Endothelial cell of hepatic sinusoid (primary cell): ENCODE measurements around the gene RUNDC3A.
"Not testable (repeated sequence)": the region's sequence is repeated elsewhere in the genome, so short reads cannot be mapped to it uniquely, and the experiment has no call there.

ENCODE experiments used
- in situ Hi-C: cut with HindIII; loops from 2 replicates; pipeline ENCODE4 v1.10.0; 2017; ENCODE audit warnings: low sequenced_read_pairs

Gene RUNDC3A

DNA sequence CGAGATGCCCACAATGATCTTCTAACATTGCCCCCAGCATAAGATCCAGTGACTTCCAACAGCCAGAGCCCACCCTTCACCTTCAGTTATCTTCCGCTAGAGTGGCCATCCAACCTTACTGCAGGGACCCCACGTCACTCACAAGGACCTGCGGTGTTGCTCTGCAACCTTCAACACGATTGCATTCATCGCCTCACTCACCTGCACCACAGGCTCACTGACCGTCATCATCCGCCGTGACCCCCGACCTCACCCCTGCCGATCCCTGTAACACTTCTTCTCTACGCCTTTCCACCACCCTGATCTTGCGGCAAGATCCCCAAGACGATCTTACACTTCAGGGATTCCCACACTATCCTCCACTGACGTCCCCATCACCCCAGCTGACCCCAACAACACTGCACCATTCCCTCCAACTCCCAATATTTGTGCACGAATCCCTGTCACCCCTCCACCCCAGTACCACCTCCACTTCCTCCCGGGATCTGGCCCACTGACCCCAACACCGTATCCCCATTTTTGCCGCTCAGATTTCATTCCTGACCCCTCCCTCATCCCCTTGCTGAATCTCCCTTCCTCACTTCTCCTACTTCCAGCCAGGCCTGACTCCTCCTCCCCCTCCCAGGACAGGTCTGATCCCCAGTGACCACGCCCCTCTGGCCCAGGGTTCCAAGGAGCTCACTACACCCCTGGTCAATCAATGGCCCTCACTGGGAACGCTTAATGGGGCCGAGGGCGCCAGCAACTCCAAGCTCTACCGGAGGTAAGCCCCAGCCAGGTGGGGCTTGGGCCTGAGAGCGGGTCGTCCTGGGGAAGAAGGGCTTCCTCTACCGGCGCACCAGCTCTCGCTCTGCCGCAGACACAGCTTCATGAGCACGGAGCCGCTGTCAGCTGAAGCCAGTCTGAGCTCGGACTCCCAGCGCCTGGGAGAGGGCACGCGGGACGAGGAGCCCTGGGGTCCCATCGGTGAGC lies 7.6 kb downstream of the RUNDC3A start:
- in situ Hi-C loops = loop anchor here (10.0 kb wide), 1 partner anchor 61 kb away; no protein-coding TSS in a partner anchor

DNA sequence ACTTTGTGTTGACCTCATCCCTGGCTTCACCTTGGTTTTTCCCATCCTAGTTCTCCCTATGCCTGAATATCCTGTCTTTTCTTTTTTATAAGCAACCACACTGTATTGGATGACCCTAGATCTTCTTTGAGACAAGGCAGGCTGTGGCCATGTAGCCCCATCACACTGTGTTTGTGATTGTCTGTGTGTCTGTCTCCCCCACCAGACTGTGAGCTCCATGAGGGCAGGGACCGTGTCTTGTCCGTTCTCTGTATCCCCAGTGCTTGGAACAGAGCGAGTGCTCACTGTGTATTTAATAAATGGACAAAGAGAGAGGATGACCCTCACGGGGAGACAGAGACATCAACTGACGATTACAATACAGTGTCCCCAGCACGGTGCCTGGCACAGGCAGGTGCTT lies 9.1 kb downstream of the RUNDC3A start:
- in situ Hi-C loops = loop anchor here (10.0 kb wide), 1 partner anchor 63 kb away; no protein-coding TSS in a partner anchor

DNA sequence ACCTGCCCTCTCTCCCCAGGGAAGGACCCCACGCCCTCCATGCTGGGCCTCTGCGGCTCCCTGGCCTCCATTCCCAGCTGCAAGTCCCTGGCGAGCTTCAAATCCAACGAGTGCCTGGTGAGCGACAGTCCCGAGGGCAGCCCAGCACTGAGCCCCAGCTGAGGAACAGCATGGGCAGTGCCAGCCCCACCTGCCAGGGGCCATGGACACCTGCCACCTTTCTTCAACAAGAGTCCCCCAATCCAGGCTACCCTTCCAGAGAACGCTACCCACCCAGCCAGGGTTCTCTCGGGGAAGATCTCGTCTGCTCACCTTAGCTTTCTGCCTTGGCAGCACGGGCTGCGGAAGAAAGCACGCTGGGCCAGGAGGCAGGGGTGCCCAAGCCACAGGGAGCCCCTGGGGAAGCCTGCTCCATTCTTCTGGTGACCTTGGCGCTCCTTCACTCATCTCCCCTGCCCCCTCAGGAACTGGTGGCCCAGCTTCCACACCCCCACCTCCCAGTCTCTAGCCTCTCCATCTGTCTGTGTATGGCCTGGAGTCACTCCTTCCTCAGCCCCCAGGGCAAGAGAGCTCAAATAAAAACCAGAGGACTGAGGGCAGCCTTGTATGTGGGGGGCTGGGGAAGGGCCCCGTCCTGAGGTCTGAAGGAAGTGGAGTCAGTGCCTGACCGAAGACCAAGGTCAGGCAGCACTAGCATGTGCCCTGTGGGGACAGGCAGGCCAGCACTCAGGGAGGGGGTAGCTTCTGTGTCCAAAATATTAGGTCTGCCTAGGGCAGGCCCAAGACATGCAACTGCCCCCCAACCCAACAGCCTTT lies 9.9 kb downstream of the RUNDC3A start:
- in situ Hi-C loops = loop anchor here (10.0 kb wide), 1 partner anchor 63 kb away; no protein-coding TSS in a partner anchor

DNA sequence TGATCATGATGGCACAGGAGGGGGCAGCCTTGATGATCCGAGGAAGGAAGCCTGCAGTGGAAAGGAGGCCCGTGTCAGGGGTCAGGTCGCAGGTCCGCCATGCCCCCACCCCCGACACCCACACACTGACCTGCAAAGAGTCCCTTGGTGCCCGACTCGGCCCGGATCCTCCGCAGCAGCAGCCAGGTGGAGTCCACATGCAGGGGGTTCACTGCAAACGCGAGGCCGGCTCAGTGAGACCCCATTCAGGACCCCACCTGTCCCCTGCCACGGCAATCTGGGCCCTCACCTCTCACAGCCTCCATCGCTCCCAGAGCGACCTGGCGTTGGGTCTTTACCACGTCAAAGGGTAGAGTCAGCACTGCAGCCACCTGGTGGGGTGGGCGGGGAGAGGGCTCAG lies 11.7 kb downstream of the RUNDC3A start:
- in situ Hi-C loops = loop anchor here (5.0 kb wide), 1 partner anchor 48 kb away; no protein-coding TSS in a partner anchor

DNA sequence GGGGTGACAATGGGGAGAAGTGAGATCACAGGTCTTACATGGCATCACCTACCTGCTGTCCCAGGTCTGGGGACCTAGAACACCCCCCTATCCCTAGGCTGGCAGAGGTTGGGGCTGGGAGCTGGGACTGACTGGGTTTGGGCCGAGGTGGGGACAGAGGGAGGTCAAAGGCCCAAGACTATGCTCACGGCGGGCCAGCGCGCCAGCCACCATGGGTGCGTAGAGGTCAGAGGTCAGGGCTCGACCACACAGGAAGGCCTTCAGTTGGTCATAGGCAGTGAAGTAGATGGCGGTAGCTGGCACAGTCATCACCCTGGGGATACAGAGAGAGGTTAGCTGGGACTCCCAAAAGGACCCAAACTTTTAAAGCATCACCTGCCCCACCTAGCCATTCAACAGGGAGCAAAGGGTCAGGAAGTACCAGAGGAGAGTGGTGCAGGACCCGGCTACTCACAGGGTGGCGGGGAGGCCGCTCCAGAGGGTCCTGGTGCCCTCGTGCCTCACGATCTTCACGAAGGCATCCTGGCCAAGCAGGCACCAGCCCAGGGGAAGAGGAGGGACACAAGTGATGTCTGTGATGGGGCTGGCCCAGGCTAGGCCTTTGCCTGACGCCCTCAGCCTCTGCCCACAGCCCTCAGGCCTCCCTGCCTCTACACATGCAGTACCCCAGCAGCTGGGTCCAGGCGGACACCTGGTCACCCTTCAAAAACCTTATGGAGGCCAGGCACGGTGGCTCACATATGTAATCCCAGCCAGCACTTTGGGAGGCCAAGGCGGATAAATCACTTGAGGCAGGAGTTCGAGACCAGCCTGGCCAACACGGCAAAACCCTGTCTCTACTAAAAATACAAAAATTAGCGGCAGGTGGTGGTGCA lies 13.1 kb downstream of the RUNDC3A start:
- in situ Hi-C loops = loop anchor here (5.0 kb wide), 1 partner anchor 49 kb away; no protein-coding TSS in a partner anchor

DNA sequence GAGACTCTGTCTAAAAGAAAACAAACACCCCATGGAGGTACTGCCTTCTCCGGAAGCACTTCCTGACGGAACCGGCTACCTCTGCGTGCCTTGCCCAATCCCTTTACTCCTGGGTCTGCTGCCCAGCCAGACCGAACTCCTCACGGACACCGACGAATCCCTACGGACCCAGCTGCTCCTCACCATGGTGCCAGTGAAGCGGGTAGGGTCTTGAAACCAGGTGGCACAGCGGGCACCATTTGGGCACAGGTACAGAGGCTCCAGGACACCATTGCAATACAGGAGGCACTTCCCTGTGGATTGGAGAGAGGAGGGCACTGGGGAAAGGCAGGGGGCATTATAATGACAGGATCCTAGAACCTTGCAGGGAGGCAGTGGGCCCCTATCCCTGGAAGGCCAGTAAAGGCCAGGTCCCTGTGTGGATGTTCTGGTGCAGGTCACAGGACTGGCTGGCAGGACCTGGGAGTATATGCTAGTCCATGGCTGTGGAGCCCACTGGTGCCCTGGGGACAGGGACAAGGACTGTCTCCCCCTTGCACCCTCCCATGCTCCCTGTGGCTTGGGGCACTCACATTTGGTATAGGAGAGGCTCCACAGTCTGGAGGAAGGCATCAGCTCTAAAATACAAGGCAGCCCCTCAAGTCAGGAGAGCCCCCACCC lies 14.0 kb downstream of the RUNDC3A start:
- in situ Hi-C loops = loop anchor here (5.0 kb wide), 1 partner anchor 50 kb away; no protein-coding TSS in a partner anchor

DNA sequence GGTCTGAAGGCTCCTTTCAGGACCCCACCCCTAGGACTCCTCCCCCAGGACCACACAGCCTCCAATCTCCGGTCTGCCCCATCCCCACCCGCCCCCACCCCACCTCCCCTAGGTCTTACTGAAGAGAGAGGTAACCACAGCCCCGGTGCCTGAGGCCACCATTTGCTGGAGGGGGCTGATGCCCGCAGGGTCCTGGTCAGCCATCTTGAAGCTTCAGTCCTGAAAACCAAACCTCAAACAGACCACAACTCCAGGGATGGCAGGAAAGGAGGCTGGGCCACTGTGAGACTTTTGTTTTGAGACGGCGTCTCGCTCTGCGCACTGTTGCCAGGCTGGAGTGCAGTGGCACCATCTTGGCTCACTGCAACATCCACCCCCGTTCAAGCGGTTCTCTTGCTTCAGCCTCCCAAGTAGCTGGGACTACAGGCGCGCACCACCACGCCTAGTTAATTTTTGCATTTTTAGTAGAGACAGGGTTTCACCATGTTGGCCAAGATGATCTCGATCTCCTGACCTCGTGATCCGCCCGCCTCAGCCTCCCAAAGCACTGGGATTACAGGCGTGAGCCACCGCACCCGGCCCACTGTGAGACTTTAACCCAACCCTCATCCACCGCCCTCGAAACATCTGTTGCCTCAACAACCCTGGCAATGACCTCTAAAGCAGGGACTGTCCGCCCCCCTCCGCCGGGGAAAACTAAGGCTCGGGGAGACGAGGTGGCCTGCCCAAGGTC lies 15.1 kb downstream of the RUNDC3A start:
- in situ Hi-C loops = loop anchor here (5.0 kb wide), 1 partner anchor 51 kb away; no protein-coding TSS in a partner anchor

DNA sequence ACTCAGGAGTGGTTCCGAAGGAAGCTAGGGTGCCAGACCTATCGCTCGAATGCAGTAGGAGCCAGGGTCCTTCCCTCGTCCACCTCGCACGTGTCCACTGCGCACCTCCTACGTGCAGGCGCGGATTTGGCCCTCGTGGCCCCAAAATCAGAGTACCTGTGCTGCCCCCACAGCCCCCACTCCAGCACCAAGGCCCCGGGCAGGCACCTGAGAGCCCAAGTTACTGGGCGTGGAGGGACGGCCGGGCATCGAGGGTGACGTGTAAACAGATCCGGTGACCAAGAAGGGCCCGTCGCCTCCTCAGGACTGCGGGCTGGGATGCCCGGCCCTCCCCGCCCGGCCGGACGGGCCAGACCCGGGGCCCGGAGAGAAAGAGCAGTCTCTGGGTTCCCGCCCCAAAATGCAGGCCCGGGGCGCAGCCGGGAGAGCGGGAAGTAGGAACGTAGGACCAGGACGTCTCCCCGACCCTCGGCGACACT lies 15.7 kb downstream of the RUNDC3A start:
- in situ Hi-C loops = loop anchor here (5.0 kb wide), 1 partner anchor 52 kb away; no protein-coding TSS in a partner anchor

DNA sequence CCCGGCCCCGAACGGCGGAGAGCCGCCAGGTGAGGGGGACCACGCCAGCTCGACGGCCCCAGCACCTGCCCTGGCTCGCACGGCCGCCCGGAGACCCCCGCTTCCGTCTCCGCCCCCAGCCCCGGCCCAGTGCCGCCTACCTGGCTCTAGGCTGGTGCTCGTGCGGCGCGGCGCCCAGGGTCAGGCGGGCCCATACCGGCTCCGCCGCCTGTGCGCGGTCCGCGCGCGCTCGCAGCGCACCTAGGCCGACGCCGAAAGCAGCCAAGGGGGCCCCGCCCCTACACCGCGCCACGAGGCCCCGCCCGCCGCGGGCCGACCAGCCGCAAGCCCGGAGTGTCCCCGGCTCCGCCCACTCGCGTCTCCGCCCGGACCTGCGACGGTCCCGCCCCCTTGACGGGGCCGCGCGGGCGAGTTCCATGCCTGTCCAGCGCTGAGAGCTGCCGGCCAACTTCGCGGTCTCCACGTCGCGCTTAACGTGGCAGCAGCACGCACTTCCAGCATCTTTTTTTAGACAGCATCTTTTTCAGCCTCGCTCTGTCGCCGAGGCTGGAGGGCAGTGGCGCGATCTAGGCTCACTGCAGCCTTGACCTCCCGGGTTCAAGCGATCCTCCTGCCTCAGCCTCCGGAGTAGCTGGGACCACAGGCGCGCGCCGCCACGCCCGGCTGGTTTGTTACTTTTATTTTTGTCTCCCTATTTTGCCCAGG lies 16.3 kb downstream of the RUNDC3A start, which contains the start of gene SLC25A39:
SLC25A39 (minus strand) TSS at position 253 of the 705 bp plus-strand sequence. CDS start 1,261 bp downstream, outside the sequence.
- in situ Hi-C loops = loop anchor here (5.0 kb wide), 1 partner anchor 52 kb away; no protein-coding TSS in a partner anchor

DNA sequence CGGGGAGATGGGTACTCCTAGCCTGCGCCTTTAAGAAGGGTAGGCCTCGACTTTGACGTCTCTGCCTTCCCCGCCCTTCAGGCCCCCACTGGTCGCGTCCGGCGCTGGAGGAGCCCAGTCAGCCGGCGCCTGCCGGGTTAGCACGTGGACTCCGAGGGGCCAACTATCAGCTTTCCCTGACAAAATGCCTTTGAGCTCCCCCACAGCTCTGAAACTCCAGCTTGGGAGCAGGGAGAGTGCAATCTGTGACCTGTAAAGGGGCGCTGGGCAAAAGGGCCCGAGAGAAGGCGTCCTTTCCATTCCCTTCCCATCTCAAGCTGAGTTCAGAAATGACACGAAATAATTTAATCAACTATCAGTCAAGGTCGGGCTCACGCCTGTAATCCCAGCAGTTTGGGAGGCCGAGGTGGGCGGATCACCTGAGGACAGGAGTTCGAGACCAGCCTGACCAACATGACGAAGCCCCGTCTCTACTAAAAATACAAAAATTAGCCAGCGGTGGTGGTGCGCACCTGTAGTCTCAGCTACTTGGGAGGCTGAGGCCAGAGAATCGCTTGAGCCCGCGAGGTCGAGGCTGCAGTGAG lies 18.6 kb downstream of the RUNDC3A start:
- in situ Hi-C loops = no loop called here

DNA sequence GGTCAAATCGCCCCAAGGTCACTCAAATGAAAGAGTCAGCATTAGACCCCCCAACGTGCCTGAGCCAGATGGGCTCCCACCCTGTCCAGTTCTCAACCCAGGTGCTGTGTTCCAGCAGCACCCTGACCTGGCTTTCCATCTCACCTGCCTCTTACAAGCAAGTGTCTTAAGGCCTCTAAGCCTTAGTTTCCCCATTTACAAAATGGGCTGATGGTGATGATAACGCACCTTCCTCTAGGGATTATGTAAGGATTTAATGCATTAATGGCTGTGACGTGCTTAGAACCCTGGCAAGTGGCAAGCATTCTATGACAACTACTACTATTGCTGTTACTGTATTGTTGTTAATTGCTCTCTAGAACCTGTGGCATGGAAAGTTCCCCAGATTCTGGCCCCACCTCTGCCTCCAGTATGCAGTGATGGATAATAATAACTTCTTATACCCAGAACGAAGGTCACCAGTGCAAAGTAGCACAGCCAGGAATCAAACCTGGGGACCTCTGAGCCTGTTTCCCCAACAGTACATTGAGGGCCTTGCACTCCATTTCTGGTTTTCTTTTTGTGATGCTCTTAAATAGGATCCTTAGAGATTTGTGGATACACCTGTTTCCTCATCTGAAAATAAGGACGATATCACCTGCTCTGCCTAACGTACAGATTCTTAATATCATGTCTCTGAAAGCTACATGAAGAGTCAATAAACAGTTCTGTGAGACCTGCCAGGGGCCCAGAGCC lies 19.5 kb downstream of the RUNDC3A start:
- in situ Hi-C loops = no loop called here

DNA sequence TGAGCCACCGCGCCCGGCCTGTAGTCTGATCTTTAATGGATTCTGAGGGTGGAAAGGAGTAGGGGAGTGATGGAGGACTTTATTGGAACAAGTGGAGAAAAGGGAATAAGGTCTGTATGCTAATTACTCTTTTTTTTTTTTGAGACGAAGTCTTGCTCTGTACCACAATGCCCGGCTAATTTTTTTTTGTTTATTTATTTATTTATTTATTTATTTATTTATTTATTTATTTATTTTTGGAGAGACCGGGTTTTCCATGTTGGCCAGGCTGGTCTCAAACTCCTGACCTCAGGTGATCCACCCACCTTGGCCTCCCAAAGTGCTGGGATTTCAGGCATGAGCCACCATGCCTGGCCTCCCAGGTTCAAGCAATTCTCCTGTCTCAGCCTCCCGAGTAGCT lies 21.1 kb downstream of the RUNDC3A start:
- in situ Hi-C loops = not testable (repeated sequence)

DNA sequence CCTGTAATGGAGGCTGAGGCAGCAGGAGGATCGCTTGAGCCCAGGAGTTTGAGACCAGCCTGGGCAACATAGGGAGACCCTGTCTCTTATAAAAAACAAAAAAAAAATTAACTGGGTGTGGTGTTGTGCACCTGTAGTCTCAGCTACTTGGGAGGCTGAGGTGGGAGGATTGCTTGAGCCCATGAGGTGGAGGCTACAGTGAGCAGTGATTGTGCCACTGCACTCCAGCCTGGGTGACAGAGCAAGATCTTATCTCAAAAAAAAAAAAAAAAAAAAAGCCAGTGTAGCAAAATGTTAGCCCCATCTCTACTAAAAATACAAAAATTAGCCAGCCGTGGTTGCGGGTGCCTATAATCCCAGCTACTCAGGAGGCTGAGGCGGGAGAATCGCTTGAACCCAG lies 21.9 kb downstream of the RUNDC3A start:
- in situ Hi-C loops = not testable (repeated sequence)

DNA sequence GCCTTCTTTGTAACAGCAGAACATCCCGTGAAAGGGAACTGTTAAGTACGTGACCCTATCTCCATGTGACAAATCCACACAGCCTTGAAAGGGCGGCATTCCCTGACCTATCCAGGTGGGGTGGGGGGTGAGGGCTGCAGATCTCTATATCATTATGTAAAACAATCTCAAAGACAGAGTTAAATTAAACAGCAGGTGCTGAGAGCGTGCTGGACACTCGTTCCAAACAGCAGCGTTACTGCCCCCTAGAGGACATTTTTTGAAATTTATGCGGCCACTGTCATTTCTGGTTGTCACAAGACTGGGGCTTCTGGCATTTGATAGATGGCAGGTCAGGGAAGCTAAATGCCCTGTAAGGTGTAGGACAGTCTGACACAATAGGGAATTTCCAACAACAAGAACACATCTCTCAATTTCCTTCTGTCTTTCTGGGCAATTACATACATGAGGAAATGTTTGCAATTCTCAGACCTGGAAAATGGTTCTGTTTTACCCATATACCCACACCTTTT lies 22.9 kb downstream of the RUNDC3A start:
- in situ Hi-C loops = no loop called here

DNA sequence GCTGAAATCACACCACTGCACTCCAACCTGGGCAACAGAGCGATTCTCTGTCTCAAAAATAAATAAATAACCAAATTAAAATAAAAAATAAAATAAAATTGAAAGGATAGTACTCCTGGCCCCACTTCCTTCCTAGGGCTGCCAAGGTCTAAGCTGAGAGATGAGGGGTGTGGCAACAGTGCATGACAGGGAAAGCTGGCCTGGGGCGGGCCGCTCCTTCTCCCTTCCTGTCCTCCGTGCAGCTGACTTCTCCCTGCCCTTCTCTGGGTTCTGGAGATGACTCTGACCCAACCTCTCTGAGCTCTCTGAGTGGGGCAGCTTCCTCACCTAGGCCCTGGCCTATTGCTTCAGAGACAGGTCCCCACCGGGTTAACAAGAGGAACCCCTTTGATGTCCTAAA lies 25.0 kb downstream of the RUNDC3A start:
- in situ Hi-C loops = no loop called here

DNA sequence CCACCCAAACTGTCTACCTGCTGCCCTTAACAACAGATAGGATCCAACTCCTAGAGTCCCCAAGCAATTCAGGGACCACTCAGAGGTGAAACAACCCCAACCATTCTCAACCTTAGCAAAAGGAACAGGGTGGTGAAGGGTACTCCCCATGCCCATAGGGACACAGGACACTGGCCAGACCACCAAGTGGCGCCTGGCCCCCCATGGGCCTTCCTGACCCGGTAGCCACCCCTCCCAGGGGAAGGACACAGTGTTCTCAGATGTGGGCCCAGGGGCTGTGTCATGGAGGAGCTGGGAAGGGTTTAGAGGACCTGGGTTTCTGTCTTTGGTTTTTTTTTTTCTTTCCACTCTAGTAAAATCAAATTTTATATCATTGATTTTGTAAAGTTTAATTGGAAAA lies 25.9 kb downstream of the RUNDC3A start:
- in situ Hi-C loops = no loop called here

DNA sequence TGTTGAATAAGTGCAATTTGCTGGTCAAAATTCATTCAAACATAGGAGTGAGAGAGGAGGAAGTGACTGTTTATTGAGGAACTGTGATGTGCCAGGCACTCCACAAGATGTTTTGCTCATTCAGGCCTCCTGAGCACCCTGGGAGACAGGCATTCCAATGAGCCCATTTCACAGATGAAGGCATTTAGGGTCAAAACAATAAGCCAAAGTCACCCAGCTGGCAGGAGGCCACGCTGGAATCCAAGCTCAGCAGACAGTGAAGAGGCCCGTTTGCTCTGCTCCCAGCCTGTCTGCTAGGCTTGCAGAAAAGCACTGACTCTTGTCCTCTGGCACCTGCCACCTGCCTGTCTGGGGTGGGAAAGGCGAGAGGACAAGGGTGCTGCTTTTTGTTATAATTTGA lies 26.3 kb downstream of the RUNDC3A start:
- in situ Hi-C loops = no loop called here
